NCI-H2171 (cell line): Measurements from ENCODE around the gene SNX24.
"Not testable (repeated sequence)": the region's sequence is repeated elsewhere in the genome, so short reads cannot be mapped to it uniquely, and the experiment has no call there.

ENCODE experiments used
- DNase-seq: peaks from one replicate; lab custom pipeline; 2025; lab: John Stamatoyannopoulos, UW

The SNX24 gene

GRCh38 chr5:122871661-122872060 is 26.2 kb downstream of the SNX24 start:
- no peak for DNase-seq

- DNase-seq, result no peak
These were observed 28.9 kb downstream of the SNX24 start for GRCh38 chr5:122874179-122874875.

GRCh38 chr5:122877518-122877917 is 32.1 kb downstream of the SNX24 start:
- DNase-seq, result no peak

GRCh38 chr5:122879076-122879475 is 33.7 kb downstream of the SNX24 start:
- no peak for DNase-seq

DNA sequence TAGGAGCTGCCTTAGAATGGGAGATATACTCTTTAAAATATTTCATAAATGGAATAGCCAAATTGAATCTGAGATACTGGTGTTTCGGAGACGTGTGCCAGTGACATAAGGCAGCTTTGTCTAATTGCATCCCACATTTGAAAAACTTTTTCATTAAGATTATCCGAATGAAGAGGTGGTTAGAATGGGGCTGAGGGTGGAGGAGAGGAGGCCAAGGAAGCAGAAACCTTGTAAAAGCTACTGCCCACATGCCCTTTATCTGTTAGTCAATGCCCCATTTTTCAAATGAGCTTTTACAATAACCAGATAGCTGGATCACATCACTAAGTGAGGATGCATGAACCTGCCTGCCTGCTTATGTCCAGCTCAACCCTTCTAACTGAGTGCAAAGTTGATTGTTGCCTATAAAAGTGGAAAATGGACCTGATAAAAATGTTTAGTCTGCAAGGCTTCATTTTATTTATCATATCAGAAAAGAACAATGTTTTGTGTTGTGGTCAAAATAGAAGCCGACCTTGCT is 34.8 kb downstream of the SNX24 start:
- no peak for DNase-seq

GRCh38 chr5:122880749-122881148 is 35.3 kb downstream of the SNX24 start:
- DNase-seq, result no peak

DNA sequence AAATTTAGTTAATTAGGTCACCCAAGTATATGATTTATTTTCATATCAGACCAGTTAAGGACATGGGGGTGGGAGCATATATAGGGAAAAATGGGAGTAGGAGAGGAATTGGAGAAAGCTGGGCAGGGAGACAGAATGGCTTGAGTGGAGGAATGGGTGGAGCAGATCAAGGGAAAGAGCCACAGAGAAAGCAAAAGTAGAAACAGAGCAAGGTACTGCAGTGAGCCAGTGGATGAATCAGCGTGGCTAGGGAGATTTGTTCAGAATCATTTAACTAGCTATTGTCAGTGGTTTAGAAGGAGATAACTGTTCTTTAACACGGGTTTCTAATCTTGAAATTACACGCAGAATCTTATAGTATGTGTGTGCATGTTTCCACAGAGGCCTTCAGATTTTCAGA is 37.4 kb downstream of the SNX24 start:
- DNase-seq, result no peak

- no peak for DNase-seq
These were observed 39.7 kb downstream of the SNX24 start for GRCh38 chr5:122885045-122885517.

- DNase-seq, result no peak
These were observed 40.5 kb downstream of the SNX24 start for GRCh38 chr5:122885891-122886290.

DNA sequence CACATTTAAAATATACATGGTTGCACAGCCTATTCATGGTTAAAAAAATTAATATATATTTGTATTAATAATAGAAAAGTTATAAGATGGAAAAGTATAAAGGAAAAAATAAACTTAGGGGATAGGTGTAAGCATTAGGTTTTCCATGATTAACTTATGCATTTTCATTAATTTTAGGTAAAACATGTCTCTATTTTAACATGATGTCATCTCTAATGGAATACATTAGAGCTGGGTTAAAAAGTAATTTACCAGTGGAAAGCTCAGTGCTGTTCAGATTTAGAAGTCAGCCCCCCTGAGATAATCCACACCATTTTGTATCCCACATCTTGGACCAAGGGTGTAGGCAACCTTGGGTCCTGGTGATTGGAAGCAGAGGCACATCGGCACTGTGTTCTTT is 49.7 kb downstream of the SNX24 start:
- no peak for DNase-seq

GRCh38 chr5:122896598-122897282 is 51.3 kb downstream of the SNX24 start:
- no peak for DNase-seq

DNA sequence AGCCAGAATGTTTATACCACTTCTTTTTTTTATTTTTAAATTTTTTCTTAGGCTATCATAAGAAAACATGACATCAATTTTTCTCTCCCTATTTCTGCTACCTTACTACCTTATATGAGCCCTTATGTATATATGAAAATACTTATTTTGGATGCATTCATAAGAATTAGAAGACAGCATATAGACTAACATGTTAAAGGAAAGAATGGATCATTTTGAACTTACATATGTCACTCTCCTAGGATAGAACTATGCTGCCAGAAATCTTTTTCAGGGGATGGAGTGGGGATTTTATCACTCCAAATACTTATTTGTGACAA is 51.8 kb downstream of the SNX24 start:
- no peak for DNase-seq

- DNase-seq, result no peak
These were observed 55.9 kb downstream of the SNX24 start for GRCh38 chr5:122901346-122901745.

DNA sequence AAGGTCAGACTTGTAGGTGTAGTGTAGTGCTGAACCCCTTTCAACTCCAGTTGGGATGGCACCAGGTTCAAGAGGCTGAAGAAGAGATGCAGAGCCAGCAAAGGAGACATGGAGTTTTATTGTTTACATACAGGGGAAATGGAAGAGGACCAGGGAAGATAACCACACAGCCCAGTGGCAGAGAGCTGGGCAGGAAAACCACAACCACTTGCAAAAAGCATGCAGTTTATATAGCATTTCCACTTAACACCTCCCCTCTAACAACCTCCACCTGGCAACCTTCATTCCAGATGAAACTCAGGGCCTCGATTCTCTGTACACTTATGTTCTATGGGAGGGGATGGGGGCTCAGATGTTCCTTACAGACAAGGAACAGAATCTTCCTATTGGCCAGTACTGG is 56.9 kb downstream of the SNX24 start:
- DNase-seq, result no peak

DNA sequence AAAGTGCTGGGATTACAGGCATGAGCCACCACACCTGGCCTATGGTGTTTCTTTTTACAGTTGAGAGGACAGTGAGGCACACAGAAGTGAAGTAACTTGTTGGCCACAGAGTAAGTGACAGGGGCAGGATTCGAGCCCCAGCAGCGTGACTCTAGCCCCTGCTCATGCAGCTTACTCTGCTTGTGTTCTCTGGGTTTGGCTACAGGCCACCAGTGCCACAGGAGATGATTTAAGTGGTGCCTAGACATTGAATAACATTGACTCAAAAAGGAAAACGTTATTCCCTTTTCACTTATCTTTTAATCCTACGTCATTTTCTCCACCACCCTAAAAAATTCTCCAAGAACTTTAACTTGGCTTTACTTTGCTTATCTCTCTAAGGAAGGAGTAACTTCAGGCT is 61.4 kb downstream of the SNX24 start:
- DNase-seq, result no peak

DNA sequence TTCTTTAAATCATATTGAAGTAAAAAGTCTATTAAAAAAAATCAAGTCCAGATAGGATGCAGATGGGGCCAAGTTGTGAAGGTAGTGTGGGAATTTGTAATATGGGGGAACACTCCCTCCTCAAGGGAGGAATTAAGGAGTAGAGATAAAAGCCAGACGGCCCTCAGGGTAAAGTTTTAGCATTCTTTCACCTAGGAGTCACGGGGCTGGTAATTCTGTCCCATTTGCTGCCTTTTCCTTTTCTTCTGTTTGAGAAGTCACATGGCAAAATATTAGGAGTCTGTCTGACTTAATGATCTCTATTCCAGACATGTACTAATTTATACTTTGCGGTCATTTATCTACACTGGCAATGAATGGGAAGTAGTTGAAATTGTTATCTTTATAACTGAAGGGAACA is 61.9 kb downstream of the SNX24 start:
- no peak for DNase-seq

DNA sequence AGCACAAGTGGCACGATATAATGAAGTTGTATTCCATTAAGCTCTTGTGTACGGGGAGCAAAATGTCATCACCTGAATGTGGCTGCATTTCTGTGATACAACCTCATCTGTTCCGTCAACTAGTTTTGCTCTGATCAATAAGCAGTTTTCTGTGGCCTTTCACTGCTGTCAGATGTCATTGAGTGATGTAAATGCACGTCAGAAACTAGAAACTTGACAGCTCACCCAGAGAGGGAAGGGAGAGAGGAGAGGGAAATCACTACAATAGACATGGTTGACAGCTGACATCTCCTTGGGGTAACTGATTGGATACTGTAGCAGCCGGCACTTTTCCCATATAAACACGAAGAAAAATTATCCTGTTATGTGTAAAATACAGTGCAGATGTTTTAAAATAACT is 62.7 kb downstream of the SNX24 start:
- DNase-seq, result no peak

GRCh38 chr5:122908662-122909061 is 63.2 kb downstream of the SNX24 start:
- no peak for DNase-seq

- DNase-seq, result no peak
These were observed 64.2 kb downstream of the SNX24 start for GRCh38 chr5:122909470-122910100.

- DNase-seq, result not testable (repeated sequence)
These were observed 68.0 kb downstream of the SNX24 start for GRCh38 chr5:122913436-122913835.

DNA sequence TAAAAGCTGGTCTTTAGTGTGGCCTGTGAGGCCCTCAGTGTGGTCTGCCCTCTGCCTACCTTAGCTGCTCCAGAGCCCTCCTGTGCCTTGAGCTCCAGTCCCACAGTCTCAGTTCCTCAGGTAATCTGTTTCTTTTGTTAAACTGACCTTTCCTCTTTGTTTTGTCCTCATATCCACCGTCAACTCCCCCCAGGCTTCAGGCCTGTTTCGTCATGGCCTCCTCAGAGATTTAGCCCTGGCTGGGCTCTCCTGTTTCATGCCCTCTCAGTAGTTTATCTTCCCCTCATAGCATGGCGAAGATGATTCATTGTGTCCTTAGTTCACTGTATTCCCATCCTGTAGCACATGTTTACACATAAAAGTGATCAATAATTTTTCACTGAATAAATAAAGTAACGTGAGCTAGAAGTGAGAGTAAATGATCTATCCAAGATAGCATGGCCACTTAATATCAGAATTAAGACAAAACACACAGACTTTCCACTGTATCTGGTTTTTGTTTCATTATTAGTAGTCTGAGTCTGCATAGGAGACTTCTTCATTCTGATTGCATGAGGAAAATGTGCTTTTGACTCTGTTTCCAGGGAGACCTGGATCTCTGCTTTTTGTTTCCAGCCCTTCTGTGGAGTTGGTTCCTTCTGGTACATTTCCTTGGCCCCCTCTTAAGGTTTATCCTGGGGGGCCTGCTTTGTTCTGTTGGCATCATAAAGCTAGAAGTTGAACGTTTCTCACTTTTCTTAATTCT is 70.5 kb downstream of the SNX24 start:
- DNase-seq, result no peak

DNA sequence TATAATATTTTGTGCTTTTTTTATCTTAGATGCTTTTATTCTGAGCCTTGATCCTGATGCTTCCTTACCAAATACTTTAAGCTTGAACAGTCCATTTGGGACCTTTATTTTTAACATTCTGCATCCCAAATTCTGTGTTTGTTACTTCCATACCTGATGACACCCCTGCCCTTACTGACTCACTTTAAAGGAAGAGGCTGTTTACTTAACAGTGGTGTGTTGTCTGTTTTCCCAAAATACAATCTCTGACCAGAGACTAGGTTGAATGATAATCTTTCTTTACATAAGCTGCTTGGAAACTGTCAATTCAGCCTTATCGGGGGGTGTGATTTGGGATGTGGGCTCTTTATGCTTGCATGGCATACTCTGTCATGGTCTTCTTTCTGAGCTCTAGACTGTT is 71.1 kb downstream of the SNX24 start:
- DNase-seq, result no peak

DNA sequence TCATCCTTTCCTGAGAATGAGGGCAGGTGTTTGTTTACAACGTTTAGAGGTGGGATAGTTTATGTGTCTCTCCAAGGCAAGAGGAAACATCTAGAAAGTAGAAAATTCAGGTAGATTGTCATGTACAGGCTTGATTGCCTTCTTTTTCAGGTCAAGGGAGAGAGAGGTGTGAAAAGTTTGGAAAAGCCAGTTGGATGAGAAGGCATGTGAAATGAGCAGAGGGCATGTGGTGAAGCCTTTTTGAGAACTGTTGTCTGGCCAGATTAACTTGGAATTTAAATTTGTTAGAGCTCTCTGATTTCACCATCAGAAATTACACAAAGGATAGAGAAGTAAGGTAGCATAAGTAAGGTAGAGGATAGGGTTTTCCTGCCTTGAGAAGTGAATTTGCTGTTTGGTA is 74.6 kb downstream of the SNX24 start:
- DNase-seq, result no peak
